HCT116 (cell line): Measurements from ENCODE around the gene FCER1G. TPM values are rescaled to one million over a fixed set of nuclear protein-coding genes. Genes with fewer than 3 reads are reported as not detected.
"Not testable (repeated sequence)": the region's sequence is repeated elsewhere in the genome, so short reads cannot be mapped to it uniquely, and the experiment has no call there.

Experiments used
- ATAC-seq: fragments of 200-7000 bp; cut with Tn5 transposase; 2 replicates; pipeline ENCODE4 v1.9.1; 2020; ENCODE audit warnings: mild to moderate bottlenecking, moderate library complexity
- BruUV-seq: library from RNA; stranded (reverse); fragments of 400-500 nt; replicated peaks from 2 replicates; lab custom pipeline; 2021; lab: Mats Ljungman, UMichigan
- CTCF ChIA-PET: fragments of 300-600 bp; sonication (Branson Sonifier 250); formaldehyde crosslinking; loops from one replicate; lab custom pipeline; 2021; ENCODE audit warnings: antibody characterized with exemption; lab: Charles Lee
- POLR2A ChIA-PET: fragments of 300-600, 350-600 bp; sonication (Branson Sonifier 250); formaldehyde crosslinking; loops from one replicate; lab custom pipeline; 2021; ENCODE audit warnings: antibody characterized with exemption; lab: Charles Lee
- RAD21 ChIA-PET, 2 experiments: fragments of 300-600 bp; sonication (Branson Sonifier 250); formaldehyde crosslinking; loops; one replicate each; lab custom pipeline; 2023; ENCODE audit warnings: low total read pairs in 2 of 2; ENCODE audit not compliant: uncharacterized antibody in 2 of 2, unreplicated experiment in 2 of 2, low non-redundant PET in 1 of 2; lab: Charles Lee
- DNase-seq: peaks from one replicate; pipeline ENCODE4 v3.0.0-alpha.2; 2010; ENCODE audit warnings: low read depth, low spot score
- H2AFZ ChIP-seq: fragments of 200-600 bp; shearing (Covaris generic), sonication (generic); 2 replicates; pipeline ENCODE4 v1.6.1; 2017; ENCODE audit warnings: low read depth, mixed run types, mixed read lengths, antibody characterized with exemption, low read length; ENCODE audit not compliant: poor library complexity, severe bottlenecking
- H3K27ac ChIP-seq: 2 replicates; pipeline ENCODE4 v1.5.1; 2012; ENCODE audit warnings: low read depth, low read length
- H3K27me3 ChIP-seq: fragments of 200-600 bp; sonication (generic); 2 replicates; pipeline ENCODE4 v1.6.1; 2016; ENCODE audit warnings: mixed run types, low read length, mixed read lengths; ENCODE audit not compliant: insufficient read depth
- H3K36me3 ChIP-seq, 2 experiments: fragments of 200-500 bp in 1 of 2; fragments of 200-600 bp in 1 of 2; sonication (Bioruptor generic) in 1 of 2; sonication (generic) in 1 of 2; 2 replicates each; pipeline versions ENCODE4 v1.5.1 to v1.6.1; 2014 to 2016; ENCODE audit warnings: low read length in 2 of 2, inconsistent platforms in 1 of 2, mixed read lengths in 1 of 2, mixed run types in 1 of 2; ENCODE audit not compliant: insufficient read depth in 2 of 2, control insufficient read depth in 1 of 2
- H3K4me1 ChIP-seq, 2 experiments: fragments of 200-600 bp in 1 of 2; sonication (generic) in 1 of 2; 2 replicates each; pipeline versions ENCODE4 v1.5.1 to v1.6.1; 2012 to 2017; ENCODE audit warnings: low read length in 2 of 2, inconsistent platforms in 1 of 2, mild to moderate bottlenecking in 1 of 2, mixed read lengths in 1 of 2, mixed run types in 1 of 2, moderate library complexity in 1 of 2; ENCODE audit not compliant: insufficient read depth in 2 of 2, control insufficient read depth in 1 of 2
- H3K4me2 ChIP-seq: fragments of 200-600 bp; sonication (generic); 2 replicates; pipeline ENCODE4 v1.6.1; 2017; ENCODE audit warnings: mixed run types, low read length, mixed read lengths
- H3K4me3 ChIP-seq, 2 experiments: fragments of 200-600 bp in 1 of 2; sonication (generic) in 1 of 2; replicated peaks in 1 of 2; 2 replicates each; pipeline ENCODE4 v1.5.1; 2011 to 2016; ENCODE audit warnings: low read length in 2 of 2, control low read depth in 1 of 2, low read depth in 1 of 2, mild to moderate bottlenecking in 1 of 2, mixed read lengths in 1 of 2, mixed run types in 1 of 2
- H3K79me2 ChIP-seq: fragments of 200-600 bp; sonication (generic); 2 replicates; pipeline ENCODE4 v1.6.1; 2017; ENCODE audit warnings: mild to moderate bottlenecking, mixed run types, low read length, moderate library complexity, mixed read lengths; ENCODE audit not compliant: insufficient read depth
- H3K9ac ChIP-seq: fragments of 200-600 bp; sonication (generic); 2 replicates; pipeline ENCODE4 v1.6.1; 2016; ENCODE audit warnings: low read length, mixed read lengths
- H3K9me2 ChIP-seq: fragments of 200-600 bp; sonication (generic), shearing (Covaris generic); 2 replicates; pipeline ENCODE4 v1.6.1; 2017; ENCODE audit warnings: mixed run types, mild to moderate bottlenecking, moderate library complexity; ENCODE audit not compliant: insufficient read depth
- H3K9me3 ChIP-seq, 2 experiments: fragments of 200-500 bp in 1 of 2; fragments of 200-600 bp in 1 of 2; sonication (Bioruptor generic) in 1 of 2; sonication (generic) in 1 of 2; 2 replicates each; pipeline ENCODE4 v1.6.1; 2014 to 2017; ENCODE audit warnings: low read length in 2 of 2, mixed read lengths in 2 of 2, inconsistent platforms in 1 of 2, low read depth in 1 of 2, mild to moderate bottlenecking in 1 of 2, mixed run types in 1 of 2, moderate library complexity in 1 of 2; ENCODE audit not compliant: control insufficient read depth in 1 of 2, insufficient read depth in 1 of 2
- H4K20me1 ChIP-seq: fragments of 200-600 bp; sonication (generic), shearing (Covaris generic); 2 replicates; pipeline ENCODE4 v1.6.1; 2017; ENCODE audit warnings: mixed run types, mild to moderate bottlenecking, moderate library complexity; ENCODE audit not compliant: insufficient read depth
- CBX3 ChIP-seq: IDR thresholded peaks from 2 replicates; pipeline ENCODE4 v1.6.1; 2012; ENCODE audit warnings: low read depth
- EZH2 ChIP-seq: fragments of 200-600 bp; sonication (generic); IDR thresholded peaks from 2 replicates; pipeline ENCODE4 v1.6.1; 2017; ENCODE audit warnings: antibody characterized with exemption, mixed run types
- JUND ChIP-seq: IDR thresholded peaks from 2 replicates; pipeline ENCODE4 v1.6.1; 2012
- POLR2AphosphoS5 ChIP-seq: IDR thresholded peaks from 2 replicates; pipeline ENCODE4 v1.6.1; 2011; ENCODE audit warnings: mild to moderate bottlenecking, low read depth, low read length, moderate library complexity
- RAD21 ChIP-seq: IDR thresholded peaks from 2 replicates; pipeline ENCODE4 v1.6.1; 2012; ENCODE audit warnings: low read depth, mild to moderate bottlenecking
- SIN3A ChIP-seq: IDR thresholded peaks from 2 replicates; pipeline ENCODE4 v1.6.1; 2012; ENCODE audit warnings: low read depth
- ZBTB33 ChIP-seq: IDR thresholded peaks from 2 replicates; pipeline ENCODE4 v1.6.1; 2011; ENCODE audit warnings: mild to moderate bottlenecking, low read length, moderate library complexity; ENCODE audit not compliant: insufficient replicate concordance; ENCODE audit errors: extremely low read depth
- ZFX ChIP-seq: fragments of 450-650 bp; IDR thresholded peaks from 2 replicates; pipeline ENCODE4 v1.6.1; 2017
- intact Hi-C: fragments of 100-400 bp; cut with micrococcal nuclease; formaldehyde crosslinking; loops from 2 replicates; pipeline ENCODE4 v1.10.0; 2022
- total RNA-seq: library from RNA; stranded (reverse); gene quantifications from one replicate; pipeline ENCODE4 v1.2.1, GENCODE V29; 2021; ENCODE audit not compliant: unreplicated experiment

The FCER1G gene
- total RNA-seq, 1 experiment from 2014 or later = 0.86 TPM

GRCh38 chr1:161242313-161242712 lies 27.2 kb downstream of the FCER1G start (continued):
- TF ChIP-seq ZBTB33 (no peak), SIN3A (no peak), EZH2 (no peak), RAD21 (no peak), CBX3 (no peak)

DNA sequence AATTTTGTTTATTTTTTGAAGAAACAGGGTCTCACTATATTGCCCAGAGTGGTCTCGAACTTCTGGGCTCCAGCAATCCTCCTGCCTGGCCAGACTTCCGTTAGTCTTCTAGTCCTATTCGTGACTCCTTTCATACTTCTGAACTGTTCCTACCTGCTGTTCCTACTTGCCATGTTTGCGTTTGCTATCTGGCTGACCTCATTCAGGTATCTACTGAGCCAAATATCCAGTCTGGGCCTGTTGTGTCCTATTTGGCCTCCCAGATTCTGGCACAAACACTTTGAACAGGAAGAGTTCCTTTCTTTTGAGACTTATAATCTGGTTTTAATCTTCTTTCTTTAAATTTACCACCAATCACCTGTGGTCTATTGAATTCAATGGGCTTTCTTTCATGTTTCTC lies 29.8 kb downstream of the FCER1G start:
- CTCF ChIA-PET = no interaction called here
- BruUV-seq = no TSS peak
- POLR2A ChIA-PET = no interaction called here

GRCh38 chr1:161250100-161250499 lies 35.0 kb downstream of the FCER1G start:
- intact Hi-C loops, H3K9ac ChIP-seq, H2AFZ ChIP-seq, H3K4me2 ChIP-seq, H3K27me3 ChIP-seq, RAD21 ChIA-PET, H3K9me3 ChIP-seq, POLR2A ChIA-PET, H3K4me1 ChIP-seq, BruUV-seq, H3K79me2 ChIP-seq, H4K20me1 ChIP-seq, H3K9me2 ChIP-seq, ATAC-seq, H3K36me3 ChIP-seq, H3K4me3 ChIP-seq, DNase-seq, H3K27ac ChIP-seq, CTCF ChIA-PET: not testable (repeated sequence)

More for the DNA sequence above, 29.8 kb downstream of the FCER1G start:
- Histone ChIP-seq H3K4me2 (no peak overlapping the region), H3K9me3 (no peaks in the 10 kb centered on the region)
- intact Hi-C loops = no loop called here
- no peak for TF ChIP-seq POLR2AphosphoS5
- TF ChIP-seq ZFX = no peak
- no peak for TF ChIP-seq JUND
- TF ChIP-seq, all 23 proteins: peak for 0
- no peaks in the 10 kb centered on the region for H3K27me3 ChIP-seq
- H3K9ac ChIP-seq = no peak overlapping the region
- peaks cover 0 to 2% of the 10 kb centered on the region in 2 experiments; a peak in 1 of 4 replicates for H3K4me1 ChIP-seq
- no peaks in the 10 kb centered on the region for H4K20me1 ChIP-seq
- RAD21 ChIA-PET = no interaction called here
- ATAC-seq (no peak), DNase-seq (no peak)
- H3K36me3 ChIP-seq = no peaks in the 10 kb centered on the region
- no peak overlapping the region for H3K27ac ChIP-seq
- no peaks in the 10 kb centered on the region for H3K79me2 ChIP-seq
- H3K9me2 ChIP-seq = no peaks in the 10 kb centered on the region
- no peak overlapping the region for H3K4me3 ChIP-seq
- H2AFZ ChIP-seq = peak overlapping the region; percentile 40
